Measurements from ENCODE around the gene SLX1A.

SLX1A gene

DNA sequence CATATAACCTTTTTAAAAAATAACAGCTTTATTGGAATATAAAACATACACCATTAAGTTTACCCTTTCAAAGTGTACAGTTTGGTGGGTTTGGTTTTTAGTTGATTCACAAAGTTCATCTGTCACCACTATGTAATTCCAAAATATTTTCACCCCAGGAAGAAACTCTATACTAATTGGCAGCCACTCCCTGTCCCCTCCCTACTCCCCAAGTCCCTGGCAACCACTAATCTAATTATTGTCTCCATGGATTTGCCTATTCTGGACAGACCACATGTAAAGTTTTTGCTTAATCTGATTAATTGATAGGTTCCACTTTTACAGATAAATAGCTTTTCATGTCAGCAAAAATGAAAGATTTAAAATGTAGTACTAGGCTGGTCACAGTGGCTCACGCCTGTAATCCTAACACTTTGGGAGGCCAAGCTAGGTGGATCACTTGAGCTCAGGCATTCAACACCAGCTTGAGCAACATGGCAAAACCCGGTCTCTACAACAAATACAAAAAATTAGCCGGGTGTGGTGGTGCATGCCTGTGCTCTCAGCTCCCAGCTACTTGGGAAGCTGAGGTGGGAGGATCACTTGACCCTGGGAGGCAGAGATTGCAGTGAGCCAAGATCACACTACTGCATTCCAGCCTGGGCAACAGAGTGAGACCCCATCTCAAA lies 45.7 kb upstream of the SLX1A start:
- Histone ChIP-seq H3K36me3 (ENCODE audit: control insufficient read depth, low read length) (no peaks in the 10 kb centered on the region), H3K9me2 (replicated peaks; ENCODE audit: control insufficient read depth, low read length) (no peaks in the 10 kb centered on the region), H3K27ac (ENCODE audit: low read depth, low read length) (no peak overlapping the region), H3K9me3 (ENCODE audit: control insufficient read depth, insufficient read depth, low read length) (peaks cover 19% of the 10 kb centered on the region; the same call in 1 of the 2 replicates), H4K20me1 (ENCODE audit: control insufficient read depth, insufficient read depth, low read depth, low read length) (no peaks in the 10 kb centered on the region), H3K79me2 (ENCODE audit: control insufficient read depth, low read length) (no peaks in the 10 kb centered on the region), H3K4me3 (ENCODE audit: low read length) (no peak overlapping the region), H3K27me3 (ENCODE audit: control insufficient read depth, low read length) (no peaks in the 10 kb centered on the region), H3K4me2 (ENCODE audit: low read length) (no peak overlapping the region), H3K4me1 (ENCODE audit: control insufficient read depth, low read length) (peaks cover 14% of the 10 kb centered on the region), H3F3A (ENCODE audit: control insufficient read depth, insufficient read depth) (peaks cover 3% of the 10 kb centered on the region; the same call in 1 of the 2 replicates)
- TF ChIP-seq, protein P1, sequence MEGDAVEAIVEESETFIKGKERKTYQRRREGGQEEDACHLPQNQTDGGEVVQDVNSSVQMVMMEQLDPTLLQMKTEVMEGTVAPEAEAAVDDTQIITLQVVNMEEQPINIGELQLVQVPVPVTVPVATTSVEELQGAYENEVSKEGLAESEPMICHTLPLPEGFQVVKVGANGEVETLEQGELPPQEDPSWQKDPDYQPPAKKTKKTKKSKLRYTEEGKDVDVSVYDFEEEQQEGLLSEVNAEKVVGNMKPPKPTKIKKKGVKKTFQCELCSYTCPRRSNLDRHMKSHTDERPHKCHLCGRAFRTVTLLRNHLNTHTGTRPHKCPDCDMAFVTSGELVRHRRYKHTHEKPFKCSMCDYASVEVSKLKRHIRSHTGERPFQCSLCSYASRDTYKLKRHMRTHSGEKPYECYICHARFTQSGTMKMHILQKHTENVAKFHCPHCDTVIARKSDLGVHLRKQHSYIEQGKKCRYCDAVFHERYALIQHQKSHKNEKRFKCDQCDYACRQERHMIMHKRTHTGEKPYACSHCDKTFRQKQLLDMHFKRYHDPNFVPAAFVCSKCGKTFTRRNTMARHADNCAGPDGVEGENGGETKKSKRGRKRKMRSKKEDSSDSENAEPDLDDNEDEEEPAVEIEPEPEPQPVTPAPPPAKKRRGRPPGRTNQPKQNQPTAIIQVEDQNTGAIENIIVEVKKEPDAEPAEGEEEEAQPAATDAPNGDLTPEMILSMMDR (IDR thresholded peaks at IDR 0.05; ENCODE audit: low read depth, low read length, poor library complexity, severe bottlenecking): no peak
- TF ChIP-seq EZH2phosphoT487 (IDR thresholded peaks at IDR 0.05; ENCODE audit: borderline replicate concordance, low read length): no peak

DNA sequence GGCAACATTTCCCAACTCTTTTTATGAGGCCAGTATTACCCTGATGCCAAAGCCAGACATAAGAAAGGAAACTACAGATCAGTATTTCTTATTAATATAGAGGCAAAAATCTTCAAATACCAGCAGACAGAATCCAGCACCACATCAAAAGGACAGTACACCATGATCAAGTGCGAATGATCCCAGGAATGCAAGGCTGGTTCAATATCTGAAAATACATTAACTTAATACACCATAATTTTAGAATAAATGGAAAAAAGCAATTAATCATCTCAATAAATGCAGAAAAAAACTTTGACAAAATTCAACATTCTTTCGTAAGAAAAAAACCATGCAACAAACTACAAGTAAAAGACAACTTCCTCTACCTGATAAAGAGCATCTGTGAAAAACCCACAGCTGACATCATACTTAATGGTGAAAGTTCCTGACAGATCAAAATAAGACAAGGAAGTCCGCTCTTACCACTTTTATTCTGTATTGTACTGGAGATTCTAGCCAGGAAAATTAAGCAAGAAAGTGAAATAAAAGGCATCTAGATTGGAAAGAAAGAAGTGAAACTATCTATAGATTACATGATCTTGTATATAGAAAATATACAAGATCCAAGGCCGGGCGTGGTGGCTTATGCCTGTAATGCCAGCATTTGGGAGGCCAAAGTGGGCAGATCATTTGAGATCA lies 44.3 kb upstream of the SLX1A start:
- Histone ChIP-seq H3K9me2 (replicated peaks; ENCODE audit: control insufficient read depth, low read length) (no peaks in the 10 kb centered on the region), H3K36me3 (ENCODE audit: control insufficient read depth, low read length) (no peaks in the 10 kb centered on the region), H3K9me3 (ENCODE audit: control insufficient read depth, insufficient read depth, low read length) (peaks cover 19% of the 10 kb centered on the region; the same call in 1 of the 2 replicates), H3K27ac (ENCODE audit: low read depth, low read length) (no peak overlapping the region), H4K20me1 (ENCODE audit: control insufficient read depth, insufficient read depth, low read depth, low read length) (no peaks in the 10 kb centered on the region), H3K4me3 (ENCODE audit: low read length) (no peak overlapping the region), H3K4me1 (ENCODE audit: control insufficient read depth, low read length) (peaks cover 9% of the 10 kb centered on the region), H3K4me2 (ENCODE audit: low read length) (no peak overlapping the region), H3K79me2 (ENCODE audit: control insufficient read depth, low read length) (no peaks in the 10 kb centered on the region), H3K27me3 (ENCODE audit: control insufficient read depth, low read length) (no peaks in the 10 kb centered on the region), H3F3A (ENCODE audit: control insufficient read depth, insufficient read depth) (no peaks in the 10 kb centered on the region; the same call in 1 of the 2 replicates)
- no peak for TF ChIP-seq EZH2phosphoT487 (IDR thresholded peaks at IDR 0.05; ENCODE audit: borderline replicate concordance, low read length)
- TF ChIP-seq, protein P1 (IDR thresholded peaks at IDR 0.05; ENCODE audit: low read depth, low read length, poor library complexity, severe bottlenecking): no peak

DNA sequence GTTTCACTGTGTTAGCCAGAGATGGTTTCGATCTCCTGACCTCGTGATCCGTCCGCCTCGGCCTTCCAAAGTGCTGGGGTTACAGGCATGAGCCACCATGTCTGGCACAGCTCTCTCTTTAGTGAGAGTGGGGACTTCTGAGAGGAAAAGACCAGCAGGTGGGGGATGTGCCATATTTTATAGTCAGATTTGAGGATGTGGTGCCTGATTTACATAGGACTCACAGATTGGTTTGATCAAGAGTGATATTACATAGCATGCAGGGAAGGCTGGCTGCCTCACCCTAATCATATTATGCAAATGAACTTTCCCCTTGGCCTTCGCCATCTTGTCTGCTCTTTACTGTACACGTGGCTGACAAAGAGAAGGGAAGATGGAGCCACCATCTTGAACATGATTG lies 42.6 kb upstream of the SLX1A start:
- Histone ChIP-seq H3K4me3 (ENCODE audit: low read length) (no peak overlapping the region), H3K79me2 (ENCODE audit: control insufficient read depth, low read length) (no peaks in the 10 kb centered on the region), H3K27me3 (ENCODE audit: control insufficient read depth, low read length) (no peaks in the 10 kb centered on the region), H4K20me1 (ENCODE audit: control insufficient read depth, insufficient read depth, low read depth, low read length) (no peaks in the 10 kb centered on the region), H3K4me1 (ENCODE audit: control insufficient read depth, low read length) (peaks cover 9% of the 10 kb centered on the region), H3K4me2 (ENCODE audit: low read length) (no peak overlapping the region; the same call in 1 of the 2 replicates), H3K9me3 (ENCODE audit: control insufficient read depth, insufficient read depth, low read length) (peaks cover 19% of the 10 kb centered on the region; the same call in 1 of the 2 replicates), H3K27ac (ENCODE audit: low read depth, low read length) (no peak overlapping the region), H3K36me3 (ENCODE audit: control insufficient read depth, low read length) (no peaks in the 10 kb centered on the region), H3F3A (ENCODE audit: control insufficient read depth, insufficient read depth) (no peaks in the 10 kb centered on the region), H3K9me2 (replicated peaks; ENCODE audit: control insufficient read depth, low read length) (no peaks in the 10 kb centered on the region)
- TF ChIP-seq, protein P1 (IDR thresholded peaks at IDR 0.05; ENCODE audit: low read depth, low read length, poor library complexity, severe bottlenecking): no peak
- no peak for TF ChIP-seq EZH2phosphoT487 (IDR thresholded peaks at IDR 0.05; ENCODE audit: borderline replicate concordance, low read length)
